OCI-LY1 (cell line): ENCODE data around the gene IGSF22.

Source experiments
- H2AFZ ChIP-seq: fragments of 200-600 bp; sonication (generic), shearing (Covaris generic); 2 replicates; pipeline ENCODE4 v1.6.0; 2014; ENCODE audit warnings: antibody characterized with exemption, mild to moderate bottlenecking, low read length
- H3F3A ChIP-seq: fragments of 200-600 bp; sonication (generic), shearing (Covaris generic); 2 replicates; pipeline ENCODE4 v1.6.0; 2014; ENCODE audit warnings: mild to moderate bottlenecking, antibody characterized with exemption, low read length, moderate library complexity; ENCODE audit not compliant: insufficient read depth
- H3K27ac ChIP-seq: fragments of 200-600 bp; sonication (generic); 2 replicates; pipeline ENCODE4 v1.5.1; 2014; ENCODE audit warnings: low read length, mixed run types, mild to moderate bottlenecking, low read depth; ENCODE audit not compliant: poor library complexity, severe bottlenecking
- H3K27me3 ChIP-seq: fragments of 200-600 bp; sonication (generic); 2 replicates; pipeline ENCODE4 v1.6.0; 2014; ENCODE audit warnings: antibody characterized with exemption, mild to moderate bottlenecking, low read length, moderate library complexity; ENCODE audit not compliant: insufficient read depth
- H3K36me3 ChIP-seq: fragments of 200-600 bp; sonication (generic); 2 replicates; pipeline ENCODE4 v1.6.1; 2014; ENCODE audit warnings: mild to moderate bottlenecking, antibody characterized with exemption, low read length, moderate library complexity, mixed read lengths; ENCODE audit not compliant: insufficient read depth
- H3K4me1 ChIP-seq: fragments of 200-600 bp; sonication (generic); 2 replicates; pipeline ENCODE4 v1.5.1; 2014; ENCODE audit warnings: mild to moderate bottlenecking, low read length, moderate library complexity; ENCODE audit not compliant: insufficient read depth, severe bottlenecking
- H3K4me2 ChIP-seq: fragments of 200-600 bp; sonication (generic), shearing (Covaris generic); 2 replicates; pipeline ENCODE4 v1.6.1; 2014; ENCODE audit warnings: low read length
- H3K4me3 ChIP-seq: fragments of 200-600 bp; sonication (generic); 2 replicates; pipeline ENCODE4 v1.5.1; 2014; ENCODE audit warnings: low read length, low read depth, mild to moderate bottlenecking, mixed read lengths; ENCODE audit not compliant: poor library complexity, severe bottlenecking
- H3K79me2 ChIP-seq: fragments of 200-600 bp; shearing (Covaris generic); 2 replicates; pipeline ENCODE4 v1.6.1; 2016; ENCODE audit warnings: mixed run types, low read length, mixed read lengths; ENCODE audit not compliant: insufficient read depth
- H3K9ac ChIP-seq: fragments of 200-600 bp; sonication (generic), shearing (Covaris generic); 2 replicates; pipeline ENCODE4 v1.6.1; 2014; ENCODE audit warnings: mild to moderate bottlenecking, low read length, mixed read lengths
- H3K9me2 ChIP-seq: fragments of 200-600 bp; sonication (generic), shearing (Covaris generic); 2 replicates; pipeline ENCODE4 v1.6.1; 2014; ENCODE audit warnings: low read depth, mild to moderate bottlenecking, low read length, mixed read lengths
- H3K9me3 ChIP-seq: fragments of 200-600 bp; shearing (Covaris generic); 2 replicates; pipeline ENCODE4 v1.6.1; 2014; ENCODE audit warnings: low read length, mixed read lengths
- H4K20me1 ChIP-seq: fragments of 200-600 bp; sonication (generic), shearing (Covaris generic); 2 replicates; pipeline ENCODE4 v1.6.0; 2016; ENCODE audit warnings: mild to moderate bottlenecking, low read length; ENCODE audit not compliant: insufficient read depth
- EZH2 ChIP-seq: fragments of 200-600 bp; sonication (generic), shearing (Covaris generic); IDR thresholded peaks from 2 replicates; pipeline ENCODE4 v1.8.0; 2017; ENCODE audit warnings: borderline replicate concordance, mixed run types, mild to moderate bottlenecking, antibody characterized with exemption, low read length, moderate library complexity, mixed read lengths
- TF ChIP-seq, protein P1 (sequence below): fragments of 200-600 bp; sonication (generic), shearing (Covaris generic); IDR thresholded peaks from 2 replicates; pipeline ENCODE4 v1.5.1; 2017; ENCODE audit warnings: mild to moderate bottlenecking, antibody characterized with exemption, low read length, moderate library complexity, mixed read lengths

Gene IGSF22

DNA sequence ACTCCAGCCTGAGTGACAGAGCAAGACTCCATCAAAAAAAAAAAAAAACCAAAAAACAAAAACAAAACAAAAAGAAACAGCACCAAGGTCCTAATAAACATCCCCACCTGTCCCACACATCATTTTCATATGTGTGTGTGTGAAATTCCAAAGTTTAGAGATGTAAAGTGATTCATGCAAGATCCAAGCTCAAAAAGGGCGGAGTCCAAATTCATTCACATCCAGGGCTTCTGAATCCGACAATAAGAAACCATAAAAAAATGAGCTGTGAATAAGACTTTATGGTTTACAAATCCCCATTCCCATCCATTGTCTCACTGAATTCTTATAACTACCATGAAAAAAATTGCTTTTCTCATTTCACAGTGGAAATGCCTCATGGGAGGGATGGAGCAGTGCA lies 30.9 kb upstream of the IGSF22 start:
- Histone ChIP-seq H3K9ac (no peak overlapping the region), H3K4me3 (no peak overlapping the region), H3K27ac (no peak overlapping the region), H3K36me3 (no peaks in the 10 kb centered on the region), H3K4me2 (no peak overlapping the region), H3K27me3 (no peaks in the 10 kb centered on the region), H3K9me2 (no peaks in the 10 kb centered on the region), H3K4me1 (no peaks in the 10 kb centered on the region), H3K79me2 (no peaks in the 10 kb centered on the region), H3K9me3 (no peaks in the 10 kb centered on the region), H3F3A (no peaks in the 10 kb centered on the region), H2AFZ (no peak overlapping the region), H4K20me1 (no peaks in the 10 kb centered on the region)
- no peak for TF ChIP-seq EZH2
- TF ChIP-seq, protein P1, sequence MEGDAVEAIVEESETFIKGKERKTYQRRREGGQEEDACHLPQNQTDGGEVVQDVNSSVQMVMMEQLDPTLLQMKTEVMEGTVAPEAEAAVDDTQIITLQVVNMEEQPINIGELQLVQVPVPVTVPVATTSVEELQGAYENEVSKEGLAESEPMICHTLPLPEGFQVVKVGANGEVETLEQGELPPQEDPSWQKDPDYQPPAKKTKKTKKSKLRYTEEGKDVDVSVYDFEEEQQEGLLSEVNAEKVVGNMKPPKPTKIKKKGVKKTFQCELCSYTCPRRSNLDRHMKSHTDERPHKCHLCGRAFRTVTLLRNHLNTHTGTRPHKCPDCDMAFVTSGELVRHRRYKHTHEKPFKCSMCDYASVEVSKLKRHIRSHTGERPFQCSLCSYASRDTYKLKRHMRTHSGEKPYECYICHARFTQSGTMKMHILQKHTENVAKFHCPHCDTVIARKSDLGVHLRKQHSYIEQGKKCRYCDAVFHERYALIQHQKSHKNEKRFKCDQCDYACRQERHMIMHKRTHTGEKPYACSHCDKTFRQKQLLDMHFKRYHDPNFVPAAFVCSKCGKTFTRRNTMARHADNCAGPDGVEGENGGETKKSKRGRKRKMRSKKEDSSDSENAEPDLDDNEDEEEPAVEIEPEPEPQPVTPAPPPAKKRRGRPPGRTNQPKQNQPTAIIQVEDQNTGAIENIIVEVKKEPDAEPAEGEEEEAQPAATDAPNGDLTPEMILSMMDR: no peak

DNA sequence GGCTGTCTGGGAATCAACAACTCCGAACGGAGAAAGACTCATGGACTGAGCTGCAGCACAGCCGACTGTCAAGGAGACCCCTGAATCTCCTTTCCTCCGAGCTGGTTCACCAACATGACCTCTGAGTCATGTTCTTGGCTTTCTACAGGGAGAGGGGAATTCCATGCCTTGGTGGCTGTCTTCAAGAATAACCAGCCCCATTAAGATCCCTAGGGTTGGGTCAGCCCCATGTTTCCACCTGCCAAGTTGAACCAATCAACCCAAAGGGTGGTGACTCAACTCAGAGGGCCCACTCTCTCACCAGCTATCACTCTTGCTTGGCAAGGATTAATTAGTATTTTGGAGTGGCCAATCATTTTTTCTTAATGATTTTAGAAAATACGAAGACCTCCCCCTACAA lies 28.3 kb upstream of the IGSF22 start:
- no peaks in the 10 kb centered on the region for H3F3A ChIP-seq
- no peaks in the 10 kb centered on the region for H3K36me3 ChIP-seq
- no peaks in the 10 kb centered on the region for H3K9me2 ChIP-seq
- H3K9ac ChIP-seq: no peak overlapping the region
- no peaks in the 10 kb centered on the region for H4K20me1 ChIP-seq
- no peaks in the 10 kb centered on the region for H3K4me1 ChIP-seq
- H3K4me2 ChIP-seq: no peak overlapping the region
- H3K9me3 ChIP-seq: no peaks in the 10 kb centered on the region
- TF ChIP-seq EZH2: no peak
- TF ChIP-seq, protein P1: no peak
- no peak overlapping the region for H2AFZ ChIP-seq
- no peak overlapping the region for H3K4me3 ChIP-seq
- no peak overlapping the region for H3K27ac ChIP-seq
- no peaks in the 10 kb centered on the region for H3K27me3 ChIP-seq
- no peaks in the 10 kb centered on the region for H3K79me2 ChIP-seq

DNA sequence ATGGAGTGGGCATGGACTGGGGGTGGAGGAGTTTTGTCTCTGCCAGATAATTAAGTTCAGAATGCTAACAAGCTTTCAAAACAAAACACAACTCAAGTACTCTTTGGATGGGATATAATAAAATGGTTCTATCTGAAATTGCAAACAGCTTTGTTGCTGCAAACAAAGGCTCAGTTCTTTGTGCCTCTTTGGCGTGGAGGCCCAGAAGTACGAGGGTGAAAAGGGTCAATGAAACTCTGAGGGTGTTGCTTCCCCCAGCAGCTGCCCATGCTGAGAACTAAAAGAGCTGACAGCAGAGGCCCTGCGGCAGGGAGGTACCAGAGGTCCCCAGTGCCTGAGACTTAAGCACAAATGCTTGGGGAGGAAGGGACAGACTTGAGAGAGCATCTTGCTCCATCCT lies 26.5 kb upstream of the IGSF22 start:
- H3F3A ChIP-seq: no peaks in the 10 kb centered on the region
- no peaks in the 10 kb centered on the region for H3K27me3 ChIP-seq
- no peak overlapping the region for H2AFZ ChIP-seq
- no peak overlapping the region for H3K4me2 ChIP-seq
- H3K9me2 ChIP-seq: no peaks in the 10 kb centered on the region
- H3K36me3 ChIP-seq: no peaks in the 10 kb centered on the region
- no peak for TF ChIP-seq EZH2
- TF ChIP-seq, protein P1: no peak
- H3K9me3 ChIP-seq: no peaks in the 10 kb centered on the region
- H3K9ac ChIP-seq: no peak overlapping the region
- H4K20me1 ChIP-seq: no peaks in the 10 kb centered on the region
- no peaks in the 10 kb centered on the region for H3K4me1 ChIP-seq
- H3K79me2 ChIP-seq: no peaks in the 10 kb centered on the region
- H3K4me3 ChIP-seq: no peak overlapping the region
- H3K27ac ChIP-seq: no peak overlapping the region
